Liver (tissue), 3 donors: ENCODE measurements around the gene CHN1.

Source experiments
- ATF3 ChIP-seq: IDR thresholded peaks from 2 replicates; pipeline ENCODE4 v1.6.1; 2016; ENCODE audit warnings: antibody characterized with exemption
- EGR1 ChIP-seq, 2 donors: IDR thresholded peaks; 2 replicates each; pipeline ENCODE4 v1.6.1; 2016 to 2018; ENCODE audit warnings: antibody characterized with exemption in 2 of 2, low read depth in 2 of 2
- FOXA1 ChIP-seq: IDR thresholded peaks from 2 replicates; pipeline ENCODE4 v1.6.1; 2016; ENCODE audit warnings: antibody characterized with exemption
- TF ChIP-seq, protein P1 (sequence below): fragments of 150-350 bp; IDR thresholded peaks from 2 replicates; pipeline ENCODE4 v1.5.1; 2017; ENCODE audit warnings: improper control_type of control experiment, low read depth, low read length; ENCODE audit not compliant: missing input control
- donor health status: healthy.
- donor health status: healthy.

- TF ChIP-seq, protein P1, sequence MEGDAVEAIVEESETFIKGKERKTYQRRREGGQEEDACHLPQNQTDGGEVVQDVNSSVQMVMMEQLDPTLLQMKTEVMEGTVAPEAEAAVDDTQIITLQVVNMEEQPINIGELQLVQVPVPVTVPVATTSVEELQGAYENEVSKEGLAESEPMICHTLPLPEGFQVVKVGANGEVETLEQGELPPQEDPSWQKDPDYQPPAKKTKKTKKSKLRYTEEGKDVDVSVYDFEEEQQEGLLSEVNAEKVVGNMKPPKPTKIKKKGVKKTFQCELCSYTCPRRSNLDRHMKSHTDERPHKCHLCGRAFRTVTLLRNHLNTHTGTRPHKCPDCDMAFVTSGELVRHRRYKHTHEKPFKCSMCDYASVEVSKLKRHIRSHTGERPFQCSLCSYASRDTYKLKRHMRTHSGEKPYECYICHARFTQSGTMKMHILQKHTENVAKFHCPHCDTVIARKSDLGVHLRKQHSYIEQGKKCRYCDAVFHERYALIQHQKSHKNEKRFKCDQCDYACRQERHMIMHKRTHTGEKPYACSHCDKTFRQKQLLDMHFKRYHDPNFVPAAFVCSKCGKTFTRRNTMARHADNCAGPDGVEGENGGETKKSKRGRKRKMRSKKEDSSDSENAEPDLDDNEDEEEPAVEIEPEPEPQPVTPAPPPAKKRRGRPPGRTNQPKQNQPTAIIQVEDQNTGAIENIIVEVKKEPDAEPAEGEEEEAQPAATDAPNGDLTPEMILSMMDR = no peak
- TF ChIP-seq ATF3 (no peak), FOXA1 (no peak), EGR1 (IDR thresholded peaks at IDR 0.05; ENCODE audit: low read depth in 2 of 2) (no peak)
Measured at GRCh38 chr2:175012516-175012915, 7.3 kb upstream of the CHN1 start.
